Endothelial cell of umbilical vein (primary cell): ENCODE data around the gene CDK19. TPM values are rescaled to one million over a fixed set of nuclear protein-coding genes. Genes with fewer than 3 reads are reported as not detected.

Experiments used
- BruUV-seq: library from RNA; stranded (reverse); fragments of 400-500 nt; replicated peaks from 2 replicates; lab custom pipeline; 2021; lab: Mats Ljungman, UMichigan
- CTCF ChIA-PET: fragments of 300-600, 350-600 bp; sonication (Branson Sonifier 250); formaldehyde crosslinking; loops from one replicate; lab custom pipeline; 2021; ENCODE audit warnings: antibody characterized with exemption, inconsistent platforms; lab: Charles Lee
- POLR2A ChIA-PET: fragments of 300-600, 350-600 bp; sonication (Branson Sonifier 250); formaldehyde crosslinking; loops from one replicate; lab custom pipeline; 2021; ENCODE audit warnings: antibody characterized with exemption, inconsistent platforms; lab: Charles Lee
- DNase-seq: peaks from one replicate; pipeline ENCODE4 v3.0.0-alpha.2; 2011; ENCODE audit warnings: low read depth, low spot score
- FAIRE-seq: peaks from 2 replicates; lab custom pipeline; 2011; peaks lifted over from hg19 to GRCh38; lab: Jason Lieb, UNC
- H2AFZ ChIP-seq: 2 replicates; pipeline ENCODE4 v1.6.0; 2012; ENCODE audit warnings: low read depth, low read length, control low read depth, inconsistent platforms
- H3K27ac ChIP-seq: 2 replicates; pipeline ENCODE4 v1.5.1; 2011; ENCODE audit warnings: low read depth, mild to moderate bottlenecking, control low read depth, low read length, moderate library complexity; ENCODE audit not compliant: insufficient read depth
- H3K27me3 ChIP-seq, 2 experiments: 2 replicates each; pipeline versions ENCODE4 v1.6.0 to v1.6.1; 2011; ENCODE audit warnings: low read length in 2 of 2, mixed read lengths in 1 of 2; ENCODE audit not compliant: control insufficient read depth in 2 of 2, insufficient read depth in 2 of 2
- H3K36me3 ChIP-seq, 2 experiments: 2 replicates in 1 of 2; 3 replicates in 1 of 2; pipeline ENCODE4 v1.5.1; 2011; ENCODE audit warnings: low read length in 2 of 2, mild to moderate bottlenecking in 1 of 2, moderate library complexity in 1 of 2; ENCODE audit not compliant: control insufficient read depth in 2 of 2, insufficient read depth in 2 of 2; ENCODE audit errors: extremely low read depth in 1 of 2
- H3K4me1 ChIP-seq: 3 replicates; pipeline ENCODE4 v1.5.1; 2011; ENCODE audit warnings: mild to moderate bottlenecking, low read length; ENCODE audit not compliant: control insufficient read depth, insufficient read depth; ENCODE audit errors: extremely low read depth
- H3K4me2 ChIP-seq: 2 replicates; pipeline ENCODE4 v1.6.1; 2011; ENCODE audit warnings: low read length, control low read depth, mixed read lengths; ENCODE audit not compliant: insufficient read depth
- H3K4me3 ChIP-seq, 3 experiments: fragments of 200-600 bp in 1 of 3; sonication (generic), shearing (Covaris generic) in 1 of 3; replicated peaks in 1 of 3; 2 replicates each; pipeline ENCODE4 v1.5.1; 2011 to 2016; ENCODE audit warnings: control low read depth in 3 of 3, low read length in 3 of 3, mild to moderate bottlenecking in 2 of 3, inconsistent platforms in 1 of 3, low read depth in 1 of 3, moderate library complexity in 1 of 3; ENCODE audit not compliant: insufficient read depth in 1 of 3
- H3K79me2 ChIP-seq: 2 replicates; pipeline ENCODE4 v1.6.0; 2012; ENCODE audit warnings: low read length, inconsistent platforms; ENCODE audit not compliant: control insufficient read depth, insufficient read depth
- H3K9ac ChIP-seq: replicated peaks from 2 replicates; pipeline ENCODE3; 2011; ENCODE audit warnings: low read length, control low read depth; ENCODE audit not compliant: insufficient read depth; ENCODE audit errors: extremely low read depth
- H3K9me1 ChIP-seq: replicated peaks from 3 replicates; pipeline ENCODE4 v1.6.0; 2011; ENCODE audit warnings: mild to moderate bottlenecking, low read length; ENCODE audit not compliant: control insufficient read depth, insufficient read depth; ENCODE audit errors: extremely low read depth
- H3K9me3 ChIP-seq: replicated peaks from 2 replicates; pipeline ENCODE4 v1.5.1; 2012; ENCODE audit warnings: low read length, inconsistent platforms; ENCODE audit not compliant: control insufficient read depth, insufficient read depth
- H4K20me1 ChIP-seq: replicated peaks from 2 replicates; pipeline ENCODE3; 2011; ENCODE audit warnings: mild to moderate bottlenecking, low read length; ENCODE audit not compliant: control insufficient read depth, insufficient read depth; ENCODE audit errors: extremely low read depth
- CTCF ChIP-seq, 2 donors: IDR thresholded peaks; 1 replicate in 1 of 2; 2 replicates in 1 of 2; pipeline ENCODE4 v1.5.1; 2011; ENCODE audit warnings: low read length in 2 of 2, mild to moderate bottlenecking in 2 of 2, moderate library complexity in 2 of 2, control low read depth in 1 of 2, inconsistent platforms in 1 of 2, low read depth in 1 of 2; ENCODE audit not compliant: insufficient read depth in 1 of 2; ENCODE audit errors: extremely low read depth in 1 of 2
- EZH2 ChIP-seq: IDR thresholded peaks from 2 replicates; pipeline ENCODE4 v1.6.1; 2012; ENCODE audit warnings: borderline replicate concordance, low read depth, mild to moderate bottlenecking, moderate library complexity, low read length, inconsistent platforms; ENCODE audit not compliant: severe bottlenecking
- FOS ChIP-seq: IDR thresholded peaks from 2 replicates; pipeline ENCODE4 v1.6.1; 2011; ENCODE audit warnings: mild to moderate bottlenecking, low read length, moderate library complexity, borderline replicate concordance; ENCODE audit not compliant: insufficient read depth
- GATA2 ChIP-seq: IDR thresholded peaks from 2 replicates; pipeline ENCODE4 v1.7.0; 2011; ENCODE audit warnings: low read depth, mild to moderate bottlenecking, moderate library complexity, mixed read lengths, low read length; ENCODE audit not compliant: insufficient read length, insufficient read depth
- JUN ChIP-seq: IDR thresholded peaks from 2 replicates; pipeline ENCODE4 v1.6.1; 2011; ENCODE audit warnings: borderline replicate concordance, low read depth; ENCODE audit not compliant: insufficient read length, insufficient read depth
- MAX ChIP-seq: IDR thresholded peaks from 2 replicates; pipeline ENCODE4 v1.6.1; 2011; ENCODE audit not compliant: insufficient read depth, insufficient read length
- MYC ChIP-seq: IDR thresholded peaks from one replicate; pipeline ENCODE4 v1.6.1; 2011; ENCODE audit warnings: mild to moderate bottlenecking, low read depth, low read length
- POLR2A ChIP-seq: IDR thresholded peaks from 2 replicates; pipeline ENCODE4 v1.6.1; 2012; ENCODE audit warnings: low read depth, mild to moderate bottlenecking, control low read depth, low read length
- POLR2AphosphoS5 ChIP-seq: IDR thresholded peaks from 2 replicates; pipeline ENCODE4 v1.6.1; 2012; ENCODE audit warnings: low read depth, mild to moderate bottlenecking, control low read depth, low read length, moderate library complexity; ENCODE audit not compliant: insufficient read depth
- dilution Hi-C: fragments of 300-500 bp; cut with MboI; formaldehyde crosslinking; loops from one replicate; pipeline ENCODE4 v1.15.0; 2019; ENCODE audit warnings: low sequenced_read_pairs; ENCODE audit not compliant: extremely low pct_ligation_motif_present
- intact Hi-C: fragments of 100-400 bp; cut with micrococcal nuclease; formaldehyde crosslinking; loops from one replicate; pipeline ENCODE4 v1.10.0; 2022
- polyA plus RNA-seq, 4 experiments: library from polyadenylated mRNA; depleted of rRNA in 3 of 4; stranded (reverse) in 3 of 4; unstranded in 1 of 4; fragments of >200 nt; gene quantifications; 2 replicates each; pipeline versions ENCODE4 v1.2.1 to v1.2.3, GENCODE V29; 2011 to 2012; ENCODE audit warnings: missing spikeins in 1 of 4
- total RNA-seq: library from RNA; stranded (reverse); gene quantifications from 2 replicates; pipeline ENCODE4 v1.2.3, GENCODE V29; 2021

The CDK19 gene
- total and polyA plus RNA-seq, 2 donors (not counting 3 experiments of a cell fraction or from before 2014, with no cell fraction given), result 4.6 to 12.1 TPM

GRCh38 chr6:110649704-110650103, 165.6 kb downstream of the CDK19 start:
- no peak for TF ChIP-seq POLR2A
- no peak for TF ChIP-seq EZH2
- TF ChIP-seq JUN, result no peak
- TF ChIP-seq POLR2AphosphoS5, result no peak
- TF ChIP-seq FOS, result no peak
- TF ChIP-seq MYC, result no peak
- no peak for TF ChIP-seq MAX
- TF ChIP-seq CTCF (IDR thresholded peaks at IDR 0.05; ENCODE audit: extremely low read depth in 1 of 2, insufficient read depth in 1 of 2, low read depth in 1 of 2, low read length in 2 of 2), result no peak
- no peak for TF ChIP-seq GATA2
- Histone ChIP-seq H4K20me1 (no peaks in the 10 kb centered on the region), H3K4me1 (no peaks in the 10 kb centered on the region), H3K9me3 (no peaks in the 10 kb centered on the region), H2AFZ (no peak overlapping the region), H3K36me3 (no peaks in the 10 kb centered on the region), H3K9me1 (no peaks in the 10 kb centered on the region), H3K4me3 (no peak overlapping the region), H3K27me3 (no peaks in the 10 kb centered on the region), H3K4me2 (no peak overlapping the region), H3K9ac (no peak overlapping the region), H3K27ac (no peak overlapping the region), H3K79me2 (no peaks in the 10 kb centered on the region)
- POLR2A ChIA-PET, result no interaction called here
- DNase-seq, result no peak
- BruUV-seq, result no TSS peak
- CTCF ChIA-PET, result no interaction called here
- intact Hi-C loops, result no loop called here
- no peak for FAIRE-seq
- dilution Hi-C loops, result no loop called here
